ENCODE data around the gene TRIO.

Gene TRIO

GRCh38 chr5:14188778-14189177 lies 45.6 kb downstream of the TRIO start:
- peaks cover 4% of the 10 kb centered on the region for H3K36me3 ChIP-seq
- TF ChIP-seq Cebpa-rat (IDR thresholded peaks at IDR 0.05), result no peak
- no peaks in the 10 kb centered on the region for H3K9me3 ChIP-seq
- H3K4me1 ChIP-seq, result peaks cover 32% of the 10 kb centered on the region
- no peak overlapping the region for H3K9ac ChIP-seq
- H4K20me1 ChIP-seq, result peaks cover 100% of the 10 kb centered on the region
- no peak overlapping the region for H3K4me2 ChIP-seq
- no peak overlapping the region for H3K27ac ChIP-seq
- H3K4me3 ChIP-seq, result no peak overlapping the region
- no peaks in the 10 kb centered on the region for H3K27me3 ChIP-seq

GRCh38 chr5:14189680-14190079 lies 46.5 kb downstream of the TRIO start:
- Histone ChIP-seq H3K36me3 (peaks cover 6% of the 10 kb centered on the region), H3K4me3 (no peak overlapping the region), H3K9me3 (no peaks in the 10 kb centered on the region), H3K27ac (no peak overlapping the region), H3K27me3 (no peaks in the 10 kb centered on the region), H3K4me2 (no peak overlapping the region), H3K9ac (no peak overlapping the region), H4K20me1 (peaks cover 100% of the 10 kb centered on the region), H3K4me1 (peaks cover 24% of the 10 kb centered on the region)
- TF ChIP-seq Cebpa-rat (IDR thresholded peaks at IDR 0.05), result no peak

- no peaks in the 10 kb centered on the region for H3K27me3 ChIP-seq
- H4K20me1 ChIP-seq, result peaks cover 100% of the 10 kb centered on the region
- H3K9me3 ChIP-seq, result no peaks in the 10 kb centered on the region
- H3K4me2 ChIP-seq, result no peak overlapping the region
- no peak overlapping the region for H3K9ac ChIP-seq
- no peak for TF ChIP-seq Cebpa-rat (IDR thresholded peaks at IDR 0.05)
- no peak overlapping the region for H3K4me3 ChIP-seq
- H3K36me3 ChIP-seq, result peaks cover 6% of the 10 kb centered on the region
- H3K27ac ChIP-seq, result no peak overlapping the region
- H3K4me1 ChIP-seq, result peaks cover 19% of the 10 kb centered on the region
Observed at GRCh38 chr5:14190194-14191164, 47.3 kb downstream of the TRIO start.

GRCh38 chr5:14191325-14191724 lies 48.2 kb downstream of the TRIO start:
- Histone ChIP-seq H3K27me3 (no peaks in the 10 kb centered on the region), H4K20me1 (peaks cover 100% of the 10 kb centered on the region), H3K4me2 (no peak overlapping the region), H3K4me1 (peaks cover 11% of the 10 kb centered on the region), H3K9ac (no peak overlapping the region), H3K4me3 (no peak overlapping the region), H3K27ac (no peak overlapping the region), H3K9me3 (no peaks in the 10 kb centered on the region), H3K36me3 (peaks cover 6% of the 10 kb centered on the region)
- no peak for TF ChIP-seq Cebpa-rat (IDR thresholded peaks at IDR 0.05)

- Histone ChIP-seq H3K9ac (no peak overlapping the region), H3K27ac (no peak overlapping the region), H3K27me3 (no peaks in the 10 kb centered on the region), H3K9me3 (no peaks in the 10 kb centered on the region), H3K36me3 (peaks cover 17% of the 10 kb centered on the region), H3K4me2 (no peak overlapping the region), H3K4me3 (no peak overlapping the region), H3K4me1 (no peaks in the 10 kb centered on the region; the same call in 1 of the 2 replicates), H4K20me1 (peaks cover 100% of the 10 kb centered on the region)
- TF ChIP-seq Cebpa-rat (IDR thresholded peaks at IDR 0.05), result no peak
Observed at GRCh38 chr5:14193496-14193895, 50.4 kb downstream of the TRIO start.

- Histone ChIP-seq H3K9me3 (no peaks in the 10 kb centered on the region), H3K4me2 (no peak overlapping the region), H3K27ac (no peak overlapping the region), H3K36me3 (peaks cover 20% of the 10 kb centered on the region), H3K9ac (no peak overlapping the region), H4K20me1 (peaks cover 100% of the 10 kb centered on the region), H3K4me3 (no peak overlapping the region), H3K4me1 (peaks cover 13% of the 10 kb centered on the region), H3K27me3 (no peaks in the 10 kb centered on the region)
- no peak for TF ChIP-seq Cebpa-rat (IDR thresholded peaks at IDR 0.05)
Observed at GRCh38 chr5:14195588-14195987, 52.4 kb downstream of the TRIO start.

- Histone ChIP-seq H3K27me3 (no peaks in the 10 kb centered on the region), H3K4me2 (no peak overlapping the region), H4K20me1 (peaks cover 97% of the 10 kb centered on the region), H3K4me1 (peaks cover 24% of the 10 kb centered on the region), H3K36me3 (peaks cover 20% of the 10 kb centered on the region), H3K27ac (no peak overlapping the region), H3K9ac (no peak overlapping the region), H3K9me3 (no peaks in the 10 kb centered on the region), H3K4me3 (no peak overlapping the region)
- TF ChIP-seq Cebpa-rat (IDR thresholded peaks at IDR 0.05), result no peak
Observed at GRCh38 chr5:14197056-14197455, 53.9 kb downstream of the TRIO start.

GRCh38 chr5:14199902-14200301 lies 56.8 kb downstream of the TRIO start:
- peak overlapping the region; percentile 8; the same call in 1 of the 2 replicates for H3K4me2 ChIP-seq
- no peak overlapping the region for H3K4me3 ChIP-seq
- no peak overlapping the region for H3K9ac ChIP-seq
- no peaks in the 10 kb centered on the region for H3K9me3 ChIP-seq
- no peak overlapping the region for H3K27ac ChIP-seq
- H3K4me1 ChIP-seq, result peaks cover 53% of the 10 kb centered on the region
- no peaks in the 10 kb centered on the region for H3K27me3 ChIP-seq
- no peak for TF ChIP-seq Cebpa-rat (IDR thresholded peaks at IDR 0.05)
- H3K36me3 ChIP-seq, result peaks cover 14% of the 10 kb centered on the region
- peaks cover 97% of the 10 kb centered on the region for H4K20me1 ChIP-seq

- H3K9ac ChIP-seq, result no peak overlapping the region
- H3K27me3 ChIP-seq, result no peaks in the 10 kb centered on the region
- H3K27ac ChIP-seq, result no peak overlapping the region
- H3K4me1 ChIP-seq, result peaks cover 58% of the 10 kb centered on the region
- H3K9me3 ChIP-seq, result no peaks in the 10 kb centered on the region
- H3K36me3 ChIP-seq, result peaks cover 14% of the 10 kb centered on the region
- H3K4me2 ChIP-seq, result peak overlapping the region; percentile 8; the same call in 1 of the 2 replicates
- peaks cover 97% of the 10 kb centered on the region for H4K20me1 ChIP-seq
- H3K4me3 ChIP-seq, result no peak overlapping the region
- TF ChIP-seq Cebpa-rat (IDR thresholded peaks at IDR 0.05), result no peak
Observed at GRCh38 chr5:14200312-14200990, 57.3 kb downstream of the TRIO start.

Measured in BLaER1 (cell line).